ENCODE measurements around the gene SIK2. TPM values are rescaled to one million over a fixed set of nuclear protein-coding genes. Genes with fewer than 3 reads are reported as not detected.
"Not testable (repeated sequence)": the region's sequence is repeated elsewhere in the genome, so short reads cannot be mapped to it uniquely, and the experiment has no call there.

SIK2 gene
- total and polyA plus RNA-seq, 11 donors: 4.1 to 45.8 (median 27.5) TPM

- Histone ChIP-seq H3K27me3 (no peaks in the 10 kb centered on the region), H3K4me1 (peaks cover 0 to 25% (median 4%) of the 10 kb centered on the region in 12 donors), H3K9me3 (no peaks in the 10 kb centered on the region), H3K36me3 (peaks cover 0 to 89% (median 69%) of the 10 kb centered on the region in 9 donors), H3K4me3 (no peak overlapping the region), H3K27ac (no peak overlapping the region)
- intact Hi-C loops (cut with DNase I): loop anchor here in 2 of 10 donors (10.0 kb wide), 2 partner anchors 50 to 60 kb away; partner anchors contain the start of gene PPP2R1B (in 1 of the 2)
- no peak for ATAC-seq
- WGBS, 4 donors: 82 to 87% (median 83%) methylated on average over 5 of the region's 5 CpGs
- DNase-seq: no peak
- TF ChIP-seq CTCF (IDR thresholded peaks at IDR 0.05) (no peak), POLR2A (IDR thresholded peaks at IDR 0.05) (no peak)
Observed at GRCh38 chr11:111715142-111715816, 113.0 kb downstream of the SIK2 start.

- intact Hi-C loops (cut with DNase I): loop anchor here in 2 of 10 donors (10.0 kb wide), 2 partner anchors 47 to 57 kb away; partner anchors contain the start of gene PPP2R1B (in 1 of the 2)
- Histone ChIP-seq H3K36me3 (peaks cover 0 to 90% (median 75%) of the 10 kb centered on the region in 9 donors), H3K27ac (peak overlapping the region in 1 of 12 donors; percentile 55), H3K4me1 (peaks cover 0 to 31% (median 4%) of the 10 kb centered on the region in 12 donors)
- not testable (repeated sequence) for H3K4me3 ChIP-seq, DNase-seq, H3K9me3 ChIP-seq, H3K27me3 ChIP-seq, ATAC-seq
- 93 to 100% (median 96%) methylated on average over 3 of the region's 3 CpGs for WGBS, 4 donors
Observed at GRCh38 chr11:111717660-111718059, 115.4 kb downstream of the SIK2 start.

- Histone ChIP-seq H3K36me3 (peaks cover 0 to 90% (median 75%) of the 10 kb centered on the region in 9 donors), H3K27ac (peak overlapping the region in 2 of 12 donors; percentile 32 to 55), H3K4me3 (no peak overlapping the region), H3K9me3 (no peaks in the 10 kb centered on the region), H3K4me1 (peaks cover 0 to 31% (median 4%) of the 10 kb centered on the region in 12 donors), H3K27me3 (no peaks in the 10 kb centered on the region)
- ATAC-seq (peak in 3 of 4 donors; percentile 46 to 61 (median 54)), DNase-seq (no peak)
- intact Hi-C loops (cut with DNase I): loop anchor here in 2 of 10 donors (10.0 kb wide), 2 partner anchors 46 to 56 kb away; partner anchors contain the start of gene PPP2R1B (in 1 of the 2)
- 54 to 73% (median 63%) methylated on average over 6 of the region's 6 CpGs for WGBS, 4 donors
- TF ChIP-seq POLR2A (IDR thresholded peaks at IDR 0.05): no peak
- TF ChIP-seq CTCF (IDR thresholded peaks at IDR 0.05): no peak
Observed at GRCh38 chr11:111718436-111718835, 116.2 kb downstream of the SIK2 start.

GRCh38 chr11:111718859-111719258 lies 116.6 kb downstream of the SIK2 start:
- Histone ChIP-seq H3K4me3 (no peak overlapping the region), H3K27ac (peak overlapping the region in 2 of 12 donors; percentile 32 to 55), H3K4me1 (peaks cover 0 to 31% (median 4%) of the 10 kb centered on the region in 12 donors), H3K9me3 (no peaks in the 10 kb centered on the region), H3K36me3 (peaks cover 0 to 90% (median 75%) of the 10 kb centered on the region in 9 donors), H3K27me3 (no peaks in the 10 kb centered on the region)
- intact Hi-C loops (cut with DNase I): loop anchor here in 2 of 10 donors (10.0 kb wide), 2 partner anchors 46 to 56 kb away; partner anchors contain the start of gene PPP2R1B (in 1 of the 2)
- 81 to 96% (median 89%) methylated on average over 5 of the region's 5 CpGs for WGBS, 4 donors
- no peak for TF ChIP-seq POLR2A (IDR thresholded peaks at IDR 0.05)
- TF ChIP-seq CTCF (IDR thresholded peaks at IDR 0.05): no peak
- ATAC-seq: no peak
- DNase-seq: no peak
